ENCODE results near the gene PAQR5. TPM values are rescaled to one million over a fixed set of nuclear protein-coding genes. Genes with fewer than 3 reads are reported as not detected.
"Not testable (repeated sequence)": the region's sequence is repeated elsewhere in the genome, so short reads cannot be mapped to it uniquely, and the experiment has no call there.

Gene PAQR5
- total RNA-seq, 1 experiment from 2014 or later: 8.6 TPM

- Histone ChIP-seq H3K9me3 (no peaks in the 10 kb centered on the region), H3K36me3 (no peaks in the 10 kb centered on the region), H3K27me3 (no peaks in the 10 kb centered on the region), H3K4me3 (no peak overlapping the region)
- no peak for DNase-seq
These were observed 26.8 kb downstream of the PAQR5 start for GRCh38 chr15:69325456-69325971.

GRCh38 chr15:69328080-69328479 is 29.4 kb downstream of the PAQR5 start:
- Histone ChIP-seq H3K9me3 (no peaks in the 10 kb centered on the region), H3K36me3 (no peaks in the 10 kb centered on the region), H3K27me3 (no peaks in the 10 kb centered on the region), H3K4me3 (no peak overlapping the region)
- DNase-seq: no peak

- Histone ChIP-seq H3K4me3 (no peak overlapping the region), H3K36me3 (no peaks in the 10 kb centered on the region), H3K27me3 (no peaks in the 10 kb centered on the region), H3K9me3 (no peaks in the 10 kb centered on the region)
- DNase-seq: no peak
These were observed 30.0 kb downstream of the PAQR5 start for GRCh38 chr15:69328739-69329138.

GRCh38 chr15:69337138-69337537 is 38.4 kb downstream of the PAQR5 start:
- Histone ChIP-seq H3K27me3 (no peaks in the 10 kb centered on the region), H3K9me3 (no peaks in the 10 kb centered on the region; the same call in 1 of the 2 replicates), H3K4me3 (no peak overlapping the region), H3K36me3 (peaks cover 15% of the 10 kb centered on the region)
- no peak for DNase-seq

- H3K4me3 ChIP-seq: no peak overlapping the region
- H3K9me3 ChIP-seq: no peaks in the 10 kb centered on the region; the same call in 1 of the 2 replicates
These were observed 40.0 kb downstream of the PAQR5 start for GRCh38 chr15:69338535-69339213.

GRCh38 chr15:69339214-69339543 is 40.5 kb downstream of the PAQR5 start:
- not testable (repeated sequence) for H3K4me3 ChIP-seq, DNase-seq, H3K27me3 ChIP-seq, H3K9me3 ChIP-seq
- H3K36me3 ChIP-seq: peaks cover 15% of the 10 kb centered on the region

More at GRCh38 chr15:69338535-69339213, 40.0 kb downstream of the PAQR5 start:
- peaks cover 15% of the 10 kb centered on the region for H3K36me3 ChIP-seq
- H3K27me3 ChIP-seq: no peaks in the 10 kb centered on the region
- peak; percentile 52 for DNase-seq

GRCh38 chr15:69340243-69340900 is 41.7 kb downstream of the PAQR5 start:
- Histone ChIP-seq H3K4me3 (no peak overlapping the region), H3K27me3 (no peaks in the 10 kb centered on the region), H3K9me3 (no peaks in the 10 kb centered on the region; the same call in 1 of the 2 replicates), H3K36me3 (peaks cover 15% of the 10 kb centered on the region)
- no peak for DNase-seq

GRCh38 chr15:69341356-69341755 is 42.6 kb downstream of the PAQR5 start:
- DNase-seq: no peak
- Histone ChIP-seq H3K27me3 (no peaks in the 10 kb centered on the region), H3K4me3 (no peak overlapping the region), H3K36me3 (peaks cover 15% of the 10 kb centered on the region), H3K9me3 (no peaks in the 10 kb centered on the region; the same call in 1 of the 2 replicates)

GRCh38 chr15:69342460-69343076 is 43.9 kb downstream of the PAQR5 start:
- no peak overlapping the region for H3K4me3 ChIP-seq

GRCh38 chr15:69343133-69343532 is 44.4 kb downstream of the PAQR5 start:
- Histone ChIP-seq H3K9me3 (no peaks in the 10 kb centered on the region; the same call in 1 of the 2 replicates), H3K36me3 (peaks cover 14% of the 10 kb centered on the region), H3K27me3 (no peaks in the 10 kb centered on the region), H3K4me3 (no peak overlapping the region)
- DNase-seq: no peak

More at GRCh38 chr15:69342460-69343076, 43.9 kb downstream of the PAQR5 start:
- Histone ChIP-seq H3K27me3 (no peaks in the 10 kb centered on the region), H3K9me3 (no peaks in the 10 kb centered on the region; the same call in 1 of the 2 replicates), H3K36me3 (peaks cover 15% of the 10 kb centered on the region)
- DNase-seq: no peak

GRCh38 chr15:69344238-69344637 is 45.5 kb downstream of the PAQR5 start:
- Histone ChIP-seq H3K27me3 (no peaks in the 10 kb centered on the region), H3K9me3 (no peaks in the 10 kb centered on the region; the same call in 1 of the 2 replicates), H3K4me3 (no peak overlapping the region), H3K36me3 (peaks cover 11% of the 10 kb centered on the region)
- DNase-seq: no peak

- Histone ChIP-seq H3K36me3 (no peaks in the 10 kb centered on the region), H3K27me3 (no peaks in the 10 kb centered on the region), H3K9me3 (no peaks in the 10 kb centered on the region), H3K4me3 (no peak overlapping the region)
- peak; percentile 9 for DNase-seq
These were observed 47.4 kb downstream of the PAQR5 start for GRCh38 chr15:69346112-69346511.

- DNase-seq: no peak
- H3K9me3 ChIP-seq: no peaks in the 10 kb centered on the region
- no peaks in the 10 kb centered on the region for H3K27me3 ChIP-seq
- no peak overlapping the region for H3K4me3 ChIP-seq
- no peaks in the 10 kb centered on the region; the same call in 1 of the 2 replicates for H3K36me3 ChIP-seq
These were observed 52.6 kb downstream of the PAQR5 start for GRCh38 chr15:69351333-69351732.

- Histone ChIP-seq H3K27me3 (no peaks in the 10 kb centered on the region), H3K9me3 (no peaks in the 10 kb centered on the region), H3K36me3 (no peaks in the 10 kb centered on the region; the same call in 1 of the 2 replicates), H3K4me3 (no peak overlapping the region)
- DNase-seq: no peak
These were observed 53.2 kb downstream of the PAQR5 start for GRCh38 chr15:69351884-69352283.

GRCh38 chr15:69357773-69358771 is 59.4 kb downstream of the PAQR5 start:
- DNase-seq: no peak
- no peak overlapping the region for H3K4me3 ChIP-seq
- no peaks in the 10 kb centered on the region for H3K36me3 ChIP-seq
- H3K9me3 ChIP-seq: no peaks in the 10 kb centered on the region
- no peaks in the 10 kb centered on the region for H3K27me3 ChIP-seq

GRCh38 chr15:69358850-69359249 is 60.1 kb downstream of the PAQR5 start:
- Histone ChIP-seq H3K36me3 (no peaks in the 10 kb centered on the region), H3K9me3 (no peaks in the 10 kb centered on the region), H3K27me3 (no peaks in the 10 kb centered on the region), H3K4me3 (no peak overlapping the region)
- DNase-seq: no peak

All from MG63 (cell line).